T-helper 1 cell treated with Interleukin-12 subunit alpha and Interleukin-12 subunit beta and Interleukin-4 antibody, amounts not matched to agents 30 μg/mL and 1 μg/mL, for 36 hours (primary cell): ENCODE measurements around the gene SMAGP.
"Not testable (repeated sequence)": the region's sequence is repeated elsewhere in the genome, so short reads cannot be mapped to it uniquely, and the experiment has no call there.

ENCODE experiments used
- H3K27ac Mint-ChIP-seq: one replicate; pipeline ENCODE4 v1.8.0; 2021; ENCODE audit warnings: mild to moderate bottlenecking, mixed read lengths
- H3K27me3 Mint-ChIP-seq: one replicate; pipeline ENCODE4 v1.8.0; 2021; ENCODE audit warnings: low read depth, mixed read lengths
- H3K36me3 Mint-ChIP-seq: one replicate; pipeline ENCODE4 v1.8.0; 2021; ENCODE audit warnings: low read depth, mixed read lengths
- H3K4me1 Mint-ChIP-seq: one replicate; pipeline ENCODE4 v1.8.0; 2021; ENCODE audit warnings: low read depth, mixed read lengths
- H3K4me3 Mint-ChIP-seq: one replicate; pipeline ENCODE4 v1.8.0; 2021; ENCODE audit warnings: mild to moderate bottlenecking, moderate library complexity, mixed read lengths
- H3K9me3 Mint-ChIP-seq: one replicate; pipeline ENCODE4 v1.8.0; 2021; ENCODE audit warnings: mixed read lengths

SMAGP gene

GRCh38 chr12:51281202-51281924 lies 11.1 kb upstream of the SMAGP start:
- H3K27me3 Mint-ChIP-seq, result no peaks in the 10 kb centered on the region
- no peak overlapping the region for H3K4me3 Mint-ChIP-seq
- no peak overlapping the region for H3K27ac Mint-ChIP-seq
- peaks cover 21% of the 10 kb centered on the region for H3K36me3 Mint-ChIP-seq
- H3K4me1 Mint-ChIP-seq, result peaks cover 2% of the 10 kb centered on the region
- no peaks in the 10 kb centered on the region for H3K9me3 Mint-ChIP-seq

- H3K4me1 Mint-ChIP-seq, result peaks cover 10% of the 10 kb centered on the region
- no peak overlapping the region for H3K27ac Mint-ChIP-seq
- peaks cover under 1% of the 10 kb centered on the region for H3K36me3 Mint-ChIP-seq
- no peak overlapping the region for H3K4me3 Mint-ChIP-seq
- no peaks in the 10 kb centered on the region for H3K9me3 Mint-ChIP-seq
- peaks cover 18% of the 10 kb centered on the region for H3K27me3 Mint-ChIP-seq
Observed at GRCh38 chr12:51275088-51275487, 4.9 kb upstream of the SMAGP start.

DNA sequence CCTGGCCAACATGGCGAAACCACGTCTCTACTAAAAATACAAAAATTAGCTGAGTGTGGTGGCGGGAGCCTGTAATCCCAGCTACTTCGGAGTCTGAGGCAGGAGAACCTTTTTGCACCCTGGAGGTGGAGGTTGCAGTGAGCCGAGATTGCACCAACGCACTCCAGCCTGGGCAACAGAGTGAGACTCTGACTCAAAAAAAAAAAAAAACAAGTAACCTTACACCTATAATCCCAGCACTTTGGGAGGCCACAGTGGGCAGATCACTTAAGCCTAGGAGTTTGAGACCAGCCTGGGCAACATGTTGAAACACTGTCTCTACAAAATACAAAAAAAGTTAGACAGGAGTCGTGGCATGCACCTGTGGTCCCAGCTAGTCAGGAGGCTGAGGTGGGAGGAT lies 2.6 kb upstream of the SMAGP start:
- not testable (repeated sequence) for H3K27ac Mint-ChIP-seq, H3K36me3 Mint-ChIP-seq, H3K4me3 Mint-ChIP-seq, H3K9me3 Mint-ChIP-seq
- H3K27me3 Mint-ChIP-seq, result peaks cover 30% of the 10 kb centered on the region
- peaks cover 13% of the 10 kb centered on the region for H3K4me1 Mint-ChIP-seq

- peaks cover 32% of the 10 kb centered on the region for H3K27me3 Mint-ChIP-seq
- peak overlapping the region; percentile 90 for H3K4me3 Mint-ChIP-seq
- H3K36me3 Mint-ChIP-seq, result no peaks in the 10 kb centered on the region
- no peaks in the 10 kb centered on the region for H3K9me3 Mint-ChIP-seq
- peak overlapping the region; percentile 55 for H3K27ac Mint-ChIP-seq
- H3K4me1 Mint-ChIP-seq, result peaks cover 13% of the 10 kb centered on the region
Observed at GRCh38 chr12:51270951-51271518, 820 bp upstream of the SMAGP start.

DNA sequence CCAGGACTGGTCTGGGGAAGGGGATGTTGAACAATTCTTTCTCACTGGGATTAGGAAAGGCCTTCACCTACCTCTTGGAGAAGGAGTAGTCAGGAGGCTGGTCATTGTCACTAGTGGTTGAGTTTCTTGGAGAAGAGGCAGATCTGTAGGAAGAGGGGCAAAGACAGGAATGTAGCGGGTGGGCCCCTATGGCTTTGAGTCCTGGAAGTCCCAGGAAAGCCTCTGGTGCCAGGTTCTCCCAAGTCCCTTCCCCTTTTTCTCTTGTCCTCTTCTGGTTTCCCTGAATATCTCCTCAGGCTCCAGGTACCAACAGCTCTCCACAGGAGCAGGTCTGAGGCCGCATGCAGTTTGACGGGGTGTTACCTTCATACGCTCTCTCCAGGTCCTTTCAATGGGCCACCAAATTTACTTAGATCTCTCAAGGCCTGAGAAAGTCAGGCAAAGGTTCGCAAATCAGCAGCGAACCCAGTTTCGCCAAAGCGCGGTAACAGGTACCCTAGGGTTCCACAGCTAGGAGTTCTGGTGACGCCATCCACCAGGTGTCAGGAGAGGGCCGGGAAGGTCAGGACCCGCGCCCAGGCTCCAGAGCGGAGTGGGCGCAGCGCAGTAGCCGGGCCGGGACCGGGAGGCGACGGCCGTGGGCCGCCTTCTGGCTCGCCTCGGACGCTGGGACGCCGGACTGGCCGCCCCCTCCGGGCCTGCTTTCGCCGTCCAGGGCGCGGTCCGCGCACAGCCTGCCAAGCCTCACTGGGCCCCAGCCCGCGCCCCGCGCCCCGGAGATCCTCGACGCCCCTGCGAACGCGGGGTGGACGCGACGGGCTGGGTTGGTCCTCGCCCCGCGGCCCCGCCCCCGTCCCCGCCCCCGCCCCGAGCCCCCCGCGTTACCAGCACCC lies 795 bp downstream of the SMAGP start:
- H3K27me3 Mint-ChIP-seq, result peaks cover 32% of the 10 kb centered on the region
- no peaks in the 10 kb centered on the region for H3K9me3 Mint-ChIP-seq
- H3K4me3 Mint-ChIP-seq, result peak overlapping the region; percentile 78
- peaks cover 3% of the 10 kb centered on the region for H3K36me3 Mint-ChIP-seq
- H3K4me1 Mint-ChIP-seq, result peaks cover 22% of the 10 kb centered on the region
- H3K27ac Mint-ChIP-seq, result peak overlapping the region; percentile 55

DNA sequence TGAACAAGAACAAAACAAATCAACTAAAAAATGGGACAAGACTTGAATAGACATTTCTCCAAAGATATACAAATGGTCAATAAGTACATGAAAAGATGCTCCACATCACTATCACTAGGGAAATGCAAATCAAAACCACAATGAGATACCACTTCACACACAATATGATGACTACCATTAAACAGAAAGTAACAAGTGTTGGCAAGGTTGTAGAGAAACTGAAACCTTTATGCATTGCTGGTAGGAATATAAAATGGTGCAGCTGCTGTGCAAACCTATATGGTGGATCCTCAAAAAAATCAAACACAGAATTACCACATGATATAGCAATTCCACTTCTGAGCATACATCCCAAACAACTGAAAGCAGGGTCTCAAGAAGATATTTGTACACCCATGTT lies 5.2 kb downstream of the SMAGP start:
- Mint-ChIP-seq H3K4me1 (peaks cover 11% of the 10 kb centered on the region), H3K4me3 (no peak overlapping the region), H3K27ac (peak overlapping the region; percentile 43), H3K27me3 (peaks cover 18% of the 10 kb centered on the region), H3K9me3 (no peaks in the 10 kb centered on the region), H3K36me3 (peaks cover 3% of the 10 kb centered on the region)

DNA sequence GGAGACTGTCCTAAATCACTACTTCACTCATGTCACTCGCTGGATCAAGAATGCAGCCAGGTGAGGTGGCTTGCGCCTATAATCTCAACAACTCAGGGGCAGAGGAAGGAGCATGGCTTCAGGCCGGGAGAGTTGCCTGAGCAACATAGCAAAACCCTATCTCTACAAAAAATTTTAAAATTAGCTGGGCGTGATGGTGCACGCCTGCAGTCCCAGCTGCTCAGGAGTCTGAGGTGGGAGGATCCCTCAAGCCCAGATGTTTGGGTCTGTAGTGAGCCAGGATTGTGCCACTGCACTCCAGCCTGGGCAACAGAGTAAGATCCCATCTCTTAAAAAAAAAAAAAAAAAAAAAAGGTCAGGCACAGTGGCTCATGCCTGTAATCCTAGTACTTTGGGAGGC lies 5.9 kb downstream of the SMAGP start:
- Mint-ChIP-seq H3K9me3 (no peaks in the 10 kb centered on the region), H3K27me3 (peaks cover 15% of the 10 kb centered on the region), H3K4me3 (no peak overlapping the region), H3K4me1 (peaks cover 9% of the 10 kb centered on the region), H3K36me3 (peaks cover 3% of the 10 kb centered on the region), H3K27ac (no peak overlapping the region)

- H3K4me3 Mint-ChIP-seq, result no peak overlapping the region
- peaks cover 8% of the 10 kb centered on the region for H3K27me3 Mint-ChIP-seq
- peaks cover 3% of the 10 kb centered on the region for H3K36me3 Mint-ChIP-seq
- H3K9me3 Mint-ChIP-seq, result no peaks in the 10 kb centered on the region
- H3K4me1 Mint-ChIP-seq, result peaks cover 9% of the 10 kb centered on the region
- no peak overlapping the region for H3K27ac Mint-ChIP-seq
Observed at GRCh38 chr12:51263341-51263740, 6.9 kb downstream of the SMAGP start.

GRCh38 chr12:51262758-51263177 lies 7.4 kb downstream of the SMAGP start:
- no peaks in the 10 kb centered on the region for H3K9me3 Mint-ChIP-seq
- peaks cover 3% of the 10 kb centered on the region for H3K36me3 Mint-ChIP-seq
- H3K27ac Mint-ChIP-seq, result no peak overlapping the region

GRCh38 chr12:51259600-51259999 lies 10.6 kb downstream of the SMAGP start:
- not testable (repeated sequence) for H3K36me3 Mint-ChIP-seq, H3K27me3 Mint-ChIP-seq

More at GRCh38 chr12:51262758-51263177, 7.4 kb downstream of the SMAGP start:
- Mint-ChIP-seq H3K4me1 (peaks cover 9% of the 10 kb centered on the region), H3K4me3 (no peak overlapping the region), H3K27me3 (peaks cover 6% of the 10 kb centered on the region)

DNA sequence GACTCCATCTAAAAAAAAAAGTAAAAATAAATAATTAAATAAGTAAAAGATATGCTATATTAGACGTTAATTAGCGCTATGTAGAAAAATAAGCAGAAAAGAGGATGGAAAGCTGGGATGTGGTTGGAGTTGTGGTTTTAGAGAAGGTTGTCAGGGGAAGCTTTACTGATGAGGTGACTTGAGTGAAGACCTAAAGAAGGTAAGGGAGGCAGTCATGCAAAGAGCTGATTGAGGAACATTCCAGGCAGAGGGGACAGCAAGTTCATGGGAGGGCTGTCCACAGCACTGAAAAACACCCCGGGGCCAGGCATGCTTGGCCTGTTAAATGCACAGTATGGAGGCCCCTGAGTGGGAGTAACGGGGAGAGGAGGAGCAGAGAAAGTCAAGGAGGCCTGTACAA lies 15.7 kb downstream of the SMAGP start:
- peaks cover 3% of the 10 kb centered on the region for H3K4me1 Mint-ChIP-seq
- H3K27ac Mint-ChIP-seq, result no peak overlapping the region
- H3K9me3 Mint-ChIP-seq, result no peaks in the 10 kb centered on the region
- H3K27me3 Mint-ChIP-seq, result no peaks in the 10 kb centered on the region
- H3K4me3 Mint-ChIP-seq, result no peak overlapping the region
- H3K36me3 Mint-ChIP-seq, result no peaks in the 10 kb centered on the region

More at GRCh38 chr12:51259600-51259999, 10.6 kb downstream of the SMAGP start:
- H3K4me1 Mint-ChIP-seq, H3K9me3 Mint-ChIP-seq, H3K4me3 Mint-ChIP-seq, H3K27ac Mint-ChIP-seq: not testable (repeated sequence)

- Mint-ChIP-seq H3K4me1 (peaks cover 5% of the 10 kb centered on the region), H3K27ac (no peak overlapping the region)
Observed at GRCh38 chr12:51253276-51253675, 16.9 kb downstream of the SMAGP start.

DNA sequence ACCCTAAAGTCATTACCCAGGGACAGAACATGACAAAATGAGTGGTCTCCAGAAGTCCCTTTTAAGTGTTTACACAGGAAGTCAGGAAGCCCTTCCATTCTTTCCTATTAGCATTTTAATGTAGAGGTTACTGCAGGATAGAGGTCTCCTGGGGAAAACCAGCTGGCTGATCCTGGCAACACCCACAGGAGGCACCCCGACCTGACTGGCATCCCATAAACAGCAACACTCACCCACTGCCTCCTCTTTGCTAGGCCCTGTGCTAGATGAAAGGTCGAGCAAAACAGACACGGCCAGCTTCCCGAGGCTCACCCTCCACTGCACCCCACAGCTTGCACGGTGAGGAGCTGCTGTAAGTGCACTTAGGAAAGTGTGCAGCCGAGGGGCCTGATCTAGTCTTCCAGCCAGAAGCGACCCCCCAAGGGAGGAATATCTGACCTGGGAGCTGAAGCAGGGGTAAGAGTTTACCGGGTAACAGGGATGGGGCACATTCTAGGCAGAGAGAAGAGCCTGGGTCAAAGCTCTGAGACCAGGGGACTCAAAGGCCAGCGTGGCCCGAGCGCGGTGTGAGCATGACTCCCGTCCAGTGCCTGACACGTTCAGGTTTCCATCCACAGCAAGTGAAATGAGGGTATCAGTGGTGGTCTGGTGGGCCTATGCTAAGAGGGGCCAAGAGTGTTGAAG lies 22.6 kb downstream of the SMAGP start:
- Mint-ChIP-seq H3K4me3 (peak overlapping the region; percentile 28), H3K9me3 (no peaks in the 10 kb centered on the region), H3K27me3 (no peaks in the 10 kb centered on the region), H3K36me3 (peaks cover 14% of the 10 kb centered on the region), H3K4me1 (peaks cover 37% of the 10 kb centered on the region), H3K27ac (peak overlapping the region; percentile 58)

More at GRCh38 chr12:51253276-51253675, 16.9 kb downstream of the SMAGP start:
- Mint-ChIP-seq H3K9me3 (no peaks in the 10 kb centered on the region), H3K27me3 (no peaks in the 10 kb centered on the region), H3K4me3 (no peak overlapping the region), H3K36me3 (peaks cover 2% of the 10 kb centered on the region)

DNA sequence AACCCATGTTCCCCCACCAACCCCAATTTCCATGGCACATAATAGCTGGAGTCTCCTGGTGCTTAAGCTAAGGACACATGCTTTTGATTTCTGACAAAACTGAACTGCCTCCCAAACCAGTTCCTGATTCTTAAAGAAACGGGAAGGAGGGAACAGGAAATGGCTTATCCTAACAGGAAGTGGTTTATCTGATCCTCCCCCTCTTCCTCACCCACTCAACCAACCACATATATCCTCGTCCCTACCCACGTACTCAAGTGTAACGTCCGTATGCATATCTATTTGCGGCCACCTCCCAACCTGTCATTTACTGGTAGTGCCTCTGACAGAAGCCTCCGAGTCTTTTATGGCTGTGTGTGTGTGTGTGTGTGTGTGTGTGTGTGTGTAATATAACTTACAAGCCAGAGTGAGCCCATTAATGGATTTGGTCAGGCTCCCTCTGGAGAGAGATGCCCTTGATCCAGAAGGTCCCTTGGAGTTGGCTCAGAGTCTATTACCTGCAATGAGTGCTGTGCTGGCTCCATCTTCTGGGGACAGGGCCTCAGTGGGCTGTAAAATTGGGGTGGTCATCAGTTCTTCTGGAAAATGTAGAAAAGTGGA lies 23.9 kb downstream of the SMAGP start:
- peaks cover 44% of the 10 kb centered on the region for H3K4me1 Mint-ChIP-seq

More for the DNA sequence above, 23.9 kb downstream of the SMAGP start:
- Mint-ChIP-seq H3K27ac (peak overlapping the region; percentile 89), H3K36me3 (peaks cover 22% of the 10 kb centered on the region), H3K4me3 (peak overlapping the region; percentile 55), H3K9me3 (no peaks in the 10 kb centered on the region), H3K27me3 (no peaks in the 10 kb centered on the region)
